Upper lobe of left lung (tissue), 4 donors: ENCODE data around the gene TAS2R46.

Experiments
- CTCF ChIP-seq, 6 experiments: fragments of 450-650 bp in 4 of 6; fragments of 200-600 bp in 2 of 6; sonication (generic) in 2 of 6; IDR thresholded peaks; one replicate each; pipeline ENCODE4 v1.5.1; 2016 to 2019; ENCODE audit warnings: antibody characterized with exemption in 6 of 6
- POLR2A ChIP-seq, 4 donors: fragments of 450-650 bp; IDR thresholded peaks; one replicate each; pipeline ENCODE4 v1.5.1; 2016 to 2017; ENCODE audit warnings: antibody characterized with exemption in 4 of 4, mild to moderate bottlenecking in 2 of 4

GRCh38 chr12:11106288-11106687 lies 44.2 kb upstream of the TAS2R46 start:
- no peak for TF ChIP-seq CTCF (IDR thresholded peaks at IDR 0.05)
- TF ChIP-seq POLR2A (IDR thresholded peaks at IDR 0.05) = no peak
